Neutrophil (primary cell): ENCODE results near the gene GDPD5.

Experiments used
- H3K27ac ChIP-seq: fragments of 200-600 bp; sonication (generic); 2 replicates; pipeline ENCODE4 v1.5.1; 2016; ENCODE audit warnings: mild to moderate bottlenecking, moderate library complexity
- H3K27me3 ChIP-seq: fragments of 200-600 bp; sonication (generic); 2 replicates; pipeline ENCODE4 v1.6.0; 2016; ENCODE audit warnings: mild to moderate bottlenecking
- H3K36me3 ChIP-seq: fragments of 200-600 bp; sonication (generic); 2 replicates; pipeline ENCODE4 v1.5.1; 2017
- H3K4me1 ChIP-seq, 2 experiments: fragments of 200-600 bp in 1 of 2; sonication (generic) in 1 of 2; 1 replicate in 1 of 2; 2 replicates in 1 of 2; pipeline versions ENCODE4 v1.5.1 to v1.6.1; 2013 to 2016; ENCODE audit warnings: low read depth in 1 of 2, low read length in 1 of 2, mild to moderate bottlenecking in 1 of 2, moderate library complexity in 1 of 2; ENCODE audit not compliant: control insufficient read depth in 1 of 2, insufficient read depth in 1 of 2
- H3K4me3 ChIP-seq, 2 experiments: fragments of 200-600 bp in 1 of 2; sonication (generic) in 1 of 2; 1 replicate in 1 of 2; 2 replicates in 1 of 2; pipeline ENCODE4 v1.5.1; 2013 to 2016; ENCODE audit warnings: low read depth in 1 of 2, low read length in 1 of 2, mild to moderate bottlenecking in 1 of 2, moderate library complexity in 1 of 2
- H3K9me3 ChIP-seq: fragments of 200-600 bp; sonication (generic); 2 replicates; pipeline ENCODE4 v1.5.1; 2016
- TF ChIP-seq, protein P1 (sequence below): fragments of 200-600 bp; sonication (generic); IDR thresholded peaks from 2 replicates; pipeline ENCODE4 v1.5.1; 2016; ENCODE audit warnings: antibody characterized with exemption

Gene GDPD5

GRCh38 chr11:75516886-75517285 lies 8.9 kb downstream of the GDPD5 start:
- no peak overlapping the region for H3K4me3 ChIP-seq
- H3K9me3 ChIP-seq = no peaks in the 10 kb centered on the region
- TF ChIP-seq, protein P1, sequence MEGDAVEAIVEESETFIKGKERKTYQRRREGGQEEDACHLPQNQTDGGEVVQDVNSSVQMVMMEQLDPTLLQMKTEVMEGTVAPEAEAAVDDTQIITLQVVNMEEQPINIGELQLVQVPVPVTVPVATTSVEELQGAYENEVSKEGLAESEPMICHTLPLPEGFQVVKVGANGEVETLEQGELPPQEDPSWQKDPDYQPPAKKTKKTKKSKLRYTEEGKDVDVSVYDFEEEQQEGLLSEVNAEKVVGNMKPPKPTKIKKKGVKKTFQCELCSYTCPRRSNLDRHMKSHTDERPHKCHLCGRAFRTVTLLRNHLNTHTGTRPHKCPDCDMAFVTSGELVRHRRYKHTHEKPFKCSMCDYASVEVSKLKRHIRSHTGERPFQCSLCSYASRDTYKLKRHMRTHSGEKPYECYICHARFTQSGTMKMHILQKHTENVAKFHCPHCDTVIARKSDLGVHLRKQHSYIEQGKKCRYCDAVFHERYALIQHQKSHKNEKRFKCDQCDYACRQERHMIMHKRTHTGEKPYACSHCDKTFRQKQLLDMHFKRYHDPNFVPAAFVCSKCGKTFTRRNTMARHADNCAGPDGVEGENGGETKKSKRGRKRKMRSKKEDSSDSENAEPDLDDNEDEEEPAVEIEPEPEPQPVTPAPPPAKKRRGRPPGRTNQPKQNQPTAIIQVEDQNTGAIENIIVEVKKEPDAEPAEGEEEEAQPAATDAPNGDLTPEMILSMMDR = no peak
- no peaks in the 10 kb centered on the region for H3K36me3 ChIP-seq
- peaks cover 19% of the 10 kb centered on the region for H3K27me3 ChIP-seq
- no peak overlapping the region for H3K27ac ChIP-seq
- H3K4me1 ChIP-seq = no peaks in the 10 kb centered on the region

DNA sequence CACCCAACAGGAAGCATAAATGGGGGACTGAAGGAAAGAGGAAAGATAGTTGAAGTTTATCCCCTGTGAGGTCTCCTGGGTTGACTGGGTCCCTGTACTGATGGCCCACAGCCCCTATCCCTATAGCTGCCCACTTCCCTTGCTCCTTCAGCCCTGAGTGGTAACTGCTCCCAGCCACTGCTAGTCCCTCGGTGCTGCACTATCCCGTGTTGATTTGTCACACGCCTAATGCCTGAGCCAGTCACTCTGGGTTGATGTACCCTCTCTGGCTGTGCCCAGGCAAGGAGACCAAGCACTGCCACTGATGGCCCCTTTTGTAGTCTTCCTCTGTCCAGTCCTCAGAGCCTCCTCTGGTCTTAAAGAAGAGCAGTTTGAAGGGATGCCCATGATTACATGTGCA lies 9.6 kb downstream of the GDPD5 start:
- no peak overlapping the region for H3K27ac ChIP-seq
- H3K9me3 ChIP-seq = no peaks in the 10 kb centered on the region
- TF ChIP-seq, protein P1 = no peak
- H3K4me3 ChIP-seq = no peak overlapping the region
- H3K27me3 ChIP-seq = peaks cover 15% of the 10 kb centered on the region
- no peaks in the 10 kb centered on the region for H3K4me1 ChIP-seq
- no peaks in the 10 kb centered on the region for H3K36me3 ChIP-seq

DNA sequence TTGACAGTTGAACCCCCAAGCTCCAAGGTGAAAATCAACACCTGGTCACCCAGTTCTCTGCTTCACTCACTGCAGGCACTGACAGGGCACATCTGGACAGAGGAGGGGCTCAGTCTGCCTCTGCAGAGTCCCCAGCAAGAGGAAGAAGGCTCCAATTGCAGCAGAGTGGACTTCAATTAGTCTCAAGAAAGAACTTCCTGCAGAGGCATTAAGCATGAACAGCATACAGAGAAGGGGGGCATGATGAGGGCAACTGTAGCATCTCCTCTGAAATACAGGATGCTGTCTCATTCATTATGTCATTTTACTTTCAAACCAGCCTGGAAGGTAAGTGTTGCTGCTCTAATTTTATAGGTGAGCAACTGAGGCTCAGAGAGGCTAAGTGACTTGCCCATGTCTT lies 11.1 kb downstream of the GDPD5 start:
- no peaks in the 10 kb centered on the region for H3K36me3 ChIP-seq
- TF ChIP-seq, protein P1 = no peak
- no peak overlapping the region for H3K4me3 ChIP-seq
- H3K27ac ChIP-seq = no peak overlapping the region
- H3K9me3 ChIP-seq = no peaks in the 10 kb centered on the region
- H3K27me3 ChIP-seq = peaks cover 15% of the 10 kb centered on the region
- no peaks in the 10 kb centered on the region for H3K4me1 ChIP-seq

- Histone ChIP-seq H3K4me3 (no peak overlapping the region), H3K4me1 (no peaks in the 10 kb centered on the region), H3K36me3 (no peaks in the 10 kb centered on the region), H3K27me3 (peaks cover 9% of the 10 kb centered on the region), H3K9me3 (no peaks in the 10 kb centered on the region), H3K27ac (no peak overlapping the region)
- TF ChIP-seq, protein P1 = no peak
Observed at GRCh38 chr11:75513250-75513649, 12.5 kb downstream of the GDPD5 start.

DNA sequence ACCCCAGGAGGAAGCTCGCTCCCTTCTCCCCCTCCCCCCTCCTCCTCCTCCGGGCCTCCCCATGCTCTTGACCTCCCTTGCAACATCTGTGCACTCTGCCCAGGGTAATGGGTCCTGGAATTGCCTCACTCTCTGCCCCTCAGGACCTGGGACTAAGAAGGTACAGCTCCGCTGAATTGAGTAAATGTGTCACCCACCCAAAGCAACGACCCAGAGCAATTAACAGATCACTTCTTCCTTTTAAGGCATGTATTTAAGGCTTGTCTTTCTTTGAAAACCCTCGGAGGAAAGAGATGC lies 15.1 kb downstream of the GDPD5 start:
- H3K27me3 ChIP-seq = no peaks in the 10 kb centered on the region
- no peak overlapping the region for H3K27ac ChIP-seq
- H3K4me1 ChIP-seq = no peaks in the 10 kb centered on the region
- no peaks in the 10 kb centered on the region for H3K36me3 ChIP-seq
- no peaks in the 10 kb centered on the region for H3K9me3 ChIP-seq
- TF ChIP-seq, protein P1 = no peak
- no peak overlapping the region for H3K4me3 ChIP-seq
